GM12878 (cell line): ENCODE measurements around the gene ATIC. TPM values are rescaled to one million over a fixed set of nuclear protein-coding genes. Genes with fewer than 3 reads are reported as not detected.

Source experiments
- ATAC-seq: fragments of 200-7000 bp; cut with Tn5 transposase; 3 replicates; pipeline ENCODE4 v1.9.1; 2020; ENCODE audit warnings: mild to moderate bottlenecking, moderate library complexity
- BruUV-seq: library from RNA; stranded (reverse); fragments of 400-500 nt; replicated peaks from 2 replicates; lab custom pipeline; 2021; lab: Mats Ljungman, UMichigan
- CTCF ChIA-PET: fragments of 300-600 bp; sonication (Branson Sonifier 250); formaldehyde crosslinking; extraction: SDS; loops from one replicate; lab custom pipeline; 2021; ENCODE audit warnings: inconsistent platforms; lab: Yijun Ruan, JAX
- POLR2A ChIA-PET: fragments of 350-600 bp; formaldehyde crosslinking; extraction: SDS; loops from one replicate; lab custom pipeline; 2021; ENCODE audit warnings: inconsistent platforms; lab: Charles Lee
- RAD21 ChIA-PET: fragments of 300-600 bp; sonication (Branson Sonifier 250); formaldehyde crosslinking; loops from one replicate; lab custom pipeline; 2023; ENCODE audit warnings: antibody characterized with exemption; ENCODE audit not compliant: unreplicated experiment; lab: Charles Lee
- SMC1A ChIA-PET: fragments of 300-600 bp; sonication (Branson Sonifier 250); formaldehyde crosslinking; loops from one replicate; lab custom pipeline; 2023; ENCODE audit not compliant: unreplicated experiment, uncharacterized antibody; lab: Charles Lee
- DNase-seq: peaks from one replicate; pipeline ENCODE4 v3.0.0-alpha.2; 2011; ENCODE audit warnings: low read depth, low spot score
- FAIRE-seq: peaks from 3 replicates; lab custom pipeline; 2011; peaks lifted over from hg19 to GRCh38; lab: Jason Lieb, UNC
- H2AFZ ChIP-seq: 2 replicates; pipeline ENCODE4 v1.6.0; 2011; ENCODE audit warnings: low read depth, low read length, control low read depth; ENCODE audit not compliant: control insufficient read depth
- H3K27ac ChIP-seq: 2 replicates; pipeline ENCODE4 v1.5.1; 2011; ENCODE audit warnings: control low read depth; ENCODE audit not compliant: control insufficient read depth, insufficient read depth
- H3K27me3 ChIP-seq, 2 experiments: replicated peaks in 1 of 2; 2 replicates each; pipeline versions ENCODE4 v1.6.0 to v1.6.1; 2011; ENCODE audit warnings: low read length in 1 of 2; ENCODE audit not compliant: control insufficient read depth in 2 of 2, insufficient read depth in 2 of 2
- H3K36me3 ChIP-seq, 2 experiments: 2 replicates each; pipeline ENCODE4 v1.5.1; 2011; ENCODE audit warnings: low read length in 1 of 2; ENCODE audit not compliant: control insufficient read depth in 2 of 2, insufficient read depth in 2 of 2
- H3K4me1 ChIP-seq: 2 replicates; pipeline ENCODE4 v1.6.1; 2011; ENCODE audit warnings: mild to moderate bottlenecking, low read length, moderate library complexity, mixed read lengths; ENCODE audit not compliant: control insufficient read depth, insufficient read depth
- H3K4me2 ChIP-seq: 2 replicates; pipeline ENCODE4 v1.6.0; 2011; ENCODE audit warnings: control low read depth; ENCODE audit not compliant: control insufficient read depth, insufficient read depth
- H3K4me3 ChIP-seq: fragments of 200-600 bp; sonication (generic); 2 replicates; pipeline ENCODE4 v1.5.1; 2016
- H3K79me2 ChIP-seq: 2 replicates; pipeline ENCODE4 v1.6.0; 2011; ENCODE audit warnings: low read length; ENCODE audit not compliant: control insufficient read depth, insufficient read depth
- H3K9ac ChIP-seq: 2 replicates; pipeline ENCODE4 v1.8.0; 2011; ENCODE audit warnings: low read length, control low read depth, mixed read lengths; ENCODE audit not compliant: control insufficient read depth, insufficient read depth
- H3K9me3 ChIP-seq: replicated peaks from 3 replicates; pipeline ENCODE4 v1.5.1; 2011; ENCODE audit warnings: mild to moderate bottlenecking, low read length; ENCODE audit not compliant: control insufficient read depth, insufficient read depth
- H4K20me1 ChIP-seq: 2 replicates; pipeline ENCODE4 v1.6.0; 2011; ENCODE audit not compliant: control insufficient read depth, insufficient read depth
- BMI1 ChIP-seq: fragments of 450-650 bp; IDR thresholded peaks from 2 replicates; pipeline ENCODE4 v1.6.1; 2016; ENCODE audit warnings: mild to moderate bottlenecking, moderate library complexity, borderline replicate concordance
- FOXM1 ChIP-seq: IDR thresholded peaks from 2 replicates; pipeline ENCODE4 v1.6.1; 2012; ENCODE audit warnings: low read depth, mild to moderate bottlenecking, inconsistent platforms, low read length, moderate library complexity
- KLF5 ChIP-seq: fragments of 450-650 bp; IDR thresholded peaks from 2 replicates; pipeline ENCODE4 v1.6.1; 2014; ENCODE audit warnings: mild to moderate bottlenecking; ENCODE audit not compliant: partially characterized antibody
- NR2C1 ChIP-seq: fragments of 450-650 bp; IDR thresholded peaks from 2 replicates; pipeline ENCODE4 v1.6.1; 2017; ENCODE audit warnings: antibody characterized with exemption, mild to moderate bottlenecking, moderate library complexity
- NR2F1 ChIP-seq: fragments of 450-650 bp; conservative IDR thresholded peaks from 2 replicates; pipeline ENCODE4 v1.6.1; 2017; ENCODE audit warnings: mild to moderate bottlenecking
- RAD21 ChIP-seq: IDR thresholded peaks from 2 replicates; pipeline ENCODE4 v1.6.1; 2011; ENCODE audit warnings: mild to moderate bottlenecking, low read depth, low read length, moderate library complexity; ENCODE audit not compliant: insufficient read depth
- SREBF2 ChIP-seq: IDR thresholded peaks from 2 replicates; pipeline ENCODE4 v1.6.1; 2012; ENCODE audit warnings: mild to moderate bottlenecking, low read length
- USF2 ChIP-seq: IDR thresholded peaks from 2 replicates; pipeline ENCODE4 v1.6.1; 2011; ENCODE audit warnings: low read depth, low read length, improper control_type of control experiment, borderline replicate concordance
- ZNF274 ChIP-seq: IDR thresholded peaks from one replicate; pipeline ENCODE4 v1.8.0; 2011; ENCODE audit not compliant: insufficient read length, insufficient read depth
- WGBS: methylation state at CpG from one replicate; pipeline ENCODE4 v1.1.6; 2016; ENCODE audit warnings: low lambda C conversion rate; ENCODE audit not compliant: insufficient replicate concordance, insufficient coverage; ENCODE audit errors: missing lambda C conversion rate; 5-methylcytosine and 5-hydroxymethylcytosine counted together
- in situ Hi-C: fragments of 300-500 bp; cut with MboI; formaldehyde crosslinking; loops from 9 replicates; pipeline ENCODE4 v1.14.3; 2018; ENCODE audit warnings: mixed read lengths
- intact Hi-C: fragments of 100-400 bp; cut with micrococcal nuclease; formaldehyde crosslinking; loops from one replicate; pipeline ENCODE4 v1.14.2; 2022; ENCODE audit not compliant: unreplicated experiment
- polyA plus RNA-seq, 11 experiments: library from polyadenylated mRNA; depleted of rRNA in 4 of 11; unstranded in 6 of 11; stranded (reverse) in 5 of 11; fragments of >200 nt; fragmentation: Nextera tagmentation in 4 of 11; fragmentation: Illumina TruSeq in 1 of 11; extraction: Ambion mirVana in 4 of 11; extraction: Trizol in 1 of 11; gene quantifications; 1 replicate in 1 of 11; 2 replicates in 10 of 11; pipeline versions ENCODE4 v1.2.1 to v1.2.3, GENCODE V29; 2011 to 2016; ENCODE audit warnings: inconsistent platforms in 2 of 11, missing spikeins in 2 of 11, low read depth in 1 of 11
- total RNA-seq, 4 experiments: library from RNA; depleted of rRNA in 3 of 4; stranded (reverse); fragments of >200 nt in 3 of 4; fragmentation: Illumina TruSeq in 1 of 4; extraction: Trizol in 1 of 4; gene quantifications; 2 replicates each; pipeline versions ENCODE4 v1.2.1 to v1.2.3, GENCODE V29; 2013 to 2021

ATIC gene
- total and polyA plus RNA-seq, 10 of the 15 experiments (the other 5 are each of a cell fraction or from before 2014, with no cell fraction given): 45.1 to 518 (median 306) TPM

GRCh38 chr2:215274829-215275228 lies 37.0 kb upstream of the ATIC start (continued):
- TF ChIP-seq USF2 (no peak), RAD21 (no peak), KLF5 (no peak), NR2F1 (no peak), SREBF2 (no peak), BMI1 (no peak)
- TF ChIP-seq, all 136 proteins: peak for 0

GRCh38 chr2:215275824-215276223 lies 36.0 kb upstream of the ATIC start:
- ChIA-PET CTCF (interaction anchor here (0.8 to 2.0 kb wide), 2 partner anchors 11 to 655 kb away, joined by 3 to 4 read pairs; no protein-coding TSS in a partner anchor), SMC1A (interaction anchor here (1.2 kb wide), 1 partner anchor 316 kb away, joined by 3 read pairs; no protein-coding TSS in a partner anchor), RAD21 (interaction anchor here (0.5 kb wide), 1 partner anchor 646 kb away, joined by 4 read pairs; no protein-coding TSS in a partner anchor), POLR2A (no interaction called here)
- TF ChIP-seq FOXM1 (no peak), ZNF274 (no peak), NR2C1 (no peak)
- Histone ChIP-seq H3K4me2 (no peak overlapping the region), H3K4me1 (peaks cover 4% of the 10 kb centered on the region), H3K9me3 (no peaks in the 10 kb centered on the region), H2AFZ (no peak overlapping the region), H3K36me3 (no peaks in the 10 kb centered on the region), H3K27ac (no peak overlapping the region), H3K9ac (no peak overlapping the region), H3K79me2 (no peaks in the 10 kb centered on the region), H3K27me3 (no peaks in the 10 kb centered on the region), H3K4me3 (no peak overlapping the region), H4K20me1 (no peaks in the 10 kb centered on the region)
- WGBS: 73% methylated on average over 4 of the region's 4 CpGs
- ATAC-seq: no peak
- FAIRE-seq: no peak
- in situ Hi-C loops (loop anchor here (10.0 kb wide), 1 partner anchor 311 kb away; no protein-coding TSS in a partner anchor), intact Hi-C loops (loop anchor here (10.0 kb wide), 1 partner anchor 961 kb away; no protein-coding TSS in a partner anchor)
- DNase-seq: no peak
- no TSS peak for BruUV-seq
